HG03196 (cell line): Measurements from ENCODE around the gene COX6A2.
A peak's percentile ranks its signal among the peaks of the same experiment; 100 is the strongest.
"Not testable (repeated sequence)": the region's sequence is repeated elsewhere in the genome, so short reads cannot be mapped to it uniquely, and the experiment has no call there.

ENCODE experiments used
- ATAC-seq: cut with Tn5 transposase; IDR thresholded peaks from one replicate; pipeline ENCODE4 v1.9.1; 2021; ENCODE audit not compliant: unreplicated experiment

Gene COX6A2

GRCh38 chr16:31461921-31462804 is 34.0 kb upstream of the COX6A2 start:
- no peak for ATAC-seq

GRCh38 chr16:31461201-31461920 is 33.2 kb upstream of the COX6A2 start:
- no peak for ATAC-seq

GRCh38 chr16:31460582-31461002 is 32.4 kb upstream of the COX6A2 start:
- no peak for ATAC-seq

- peak; percentile 70 for ATAC-seq
These were observed 31.8 kb upstream of the COX6A2 start for GRCh38 chr16:31459687-31460581.

- ATAC-seq = peak; percentile 75
These were observed 30.9 kb upstream of the COX6A2 start, which contains the start of gene ARMC5 for GRCh38 chr16:31458844-31459686. Gene ARMC5, plus strand, starts transcription at chr16:31459501. Its CDS starts 24 bp downstream, at chr16:31459525.

- peak; percentile 13 for ATAC-seq
These were observed 30.1 kb upstream of the COX6A2 start for GRCh38 chr16:31458073-31458843.

GRCh38 chr16:31456988-31457360 is 28.8 kb upstream of the COX6A2 start:
- ATAC-seq = no peak

- ATAC-seq = no peak
These were observed 27.6 kb upstream of the COX6A2 start for GRCh38 chr16:31455601-31456314.

GRCh38 chr16:31453255-31454204 is 25.4 kb upstream of the COX6A2 start:
- ATAC-seq = no peak

GRCh38 chr16:31452631-31453106 is 24.5 kb upstream of the COX6A2 start:
- ATAC-seq = no peak

- ATAC-seq = no peak
These were observed 23.7 kb upstream of the COX6A2 start for GRCh38 chr16:31451681-31452351.

- ATAC-seq = no peak
These were observed 23.0 kb upstream of the COX6A2 start for GRCh38 chr16:31451201-31451600.

GRCh38 chr16:31445931-31446330 is 17.8 kb upstream of the COX6A2 start:
- ATAC-seq = not testable (repeated sequence)

GRCh38 chr16:31441956-31442355 is 13.8 kb upstream of the COX6A2 start:
- ATAC-seq = no peak

GRCh38 chr16:31440516-31441184 is 12.5 kb upstream of the COX6A2 start:
- ATAC-seq = no peak

- ATAC-seq = no peak
These were observed 11.4 kb upstream of the COX6A2 start for GRCh38 chr16:31439519-31439918.
